ENCODE results near the gene FN3KRP. TPM values are rescaled to one million over a fixed set of nuclear protein-coding genes. Genes with fewer than 3 reads are reported as not detected.

The FN3KRP gene
- total and polyA plus RNA-seq, 4 donors, result 17.3 to 27.6 (median 23.6) TPM

DNA sequence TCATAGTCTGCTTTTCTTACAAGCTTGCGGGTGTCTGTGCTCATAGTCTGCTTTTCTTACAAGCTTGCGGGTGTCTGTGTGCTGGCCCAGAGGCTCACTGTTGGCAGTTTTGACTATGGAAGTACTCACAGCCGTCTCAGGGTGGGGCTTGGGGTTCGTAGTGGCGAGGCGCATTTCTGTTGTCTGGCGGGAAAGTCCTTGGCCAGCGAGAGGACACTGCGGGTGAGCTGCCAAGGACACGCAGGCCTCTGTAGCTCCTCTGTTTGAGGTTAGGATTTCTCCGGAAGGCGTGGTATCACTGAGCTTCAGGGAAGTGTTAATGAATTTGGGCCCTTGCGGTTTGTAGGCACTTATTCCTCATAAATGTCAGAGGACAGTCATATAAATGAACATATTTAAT, 48.9 kb downstream of the FN3KRP start:
- H3K27ac ChIP-seq (ENCODE audit: low read depth in 1 of 2, low read length in 1 of 2), result no peak overlapping the region
- DNase-seq, result no peak
- no peaks in the 10 kb centered on the region for H3K4me1 ChIP-seq (ENCODE audit: control insufficient read depth in 5 of 5, insufficient read depth in 5 of 5, low read length in 5 of 5)
- no peak overlapping the region for H3K9ac ChIP-seq (ENCODE audit: insufficient read depth in 1 of 2, low read length in 2 of 2)
- no peak for ATAC-seq (ENCODE audit: insufficient read depth, low FRiP score)
- WGBS, 2 donors, result 87 to 91% methylated on average over 13 of the region's 13 CpGs
- TF ChIP-seq, protein P1, sequence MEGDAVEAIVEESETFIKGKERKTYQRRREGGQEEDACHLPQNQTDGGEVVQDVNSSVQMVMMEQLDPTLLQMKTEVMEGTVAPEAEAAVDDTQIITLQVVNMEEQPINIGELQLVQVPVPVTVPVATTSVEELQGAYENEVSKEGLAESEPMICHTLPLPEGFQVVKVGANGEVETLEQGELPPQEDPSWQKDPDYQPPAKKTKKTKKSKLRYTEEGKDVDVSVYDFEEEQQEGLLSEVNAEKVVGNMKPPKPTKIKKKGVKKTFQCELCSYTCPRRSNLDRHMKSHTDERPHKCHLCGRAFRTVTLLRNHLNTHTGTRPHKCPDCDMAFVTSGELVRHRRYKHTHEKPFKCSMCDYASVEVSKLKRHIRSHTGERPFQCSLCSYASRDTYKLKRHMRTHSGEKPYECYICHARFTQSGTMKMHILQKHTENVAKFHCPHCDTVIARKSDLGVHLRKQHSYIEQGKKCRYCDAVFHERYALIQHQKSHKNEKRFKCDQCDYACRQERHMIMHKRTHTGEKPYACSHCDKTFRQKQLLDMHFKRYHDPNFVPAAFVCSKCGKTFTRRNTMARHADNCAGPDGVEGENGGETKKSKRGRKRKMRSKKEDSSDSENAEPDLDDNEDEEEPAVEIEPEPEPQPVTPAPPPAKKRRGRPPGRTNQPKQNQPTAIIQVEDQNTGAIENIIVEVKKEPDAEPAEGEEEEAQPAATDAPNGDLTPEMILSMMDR (IDR thresholded peaks at IDR 0.05; ENCODE audit: control extremely low read depth, extremely low read depth), result no peak
- no peaks in the 10 kb centered on the region for H3K9me3 ChIP-seq (ENCODE audit: control insufficient read depth in 4 of 4, insufficient read depth in 3 of 4, low read length in 3 of 4)
- H3K4me3 ChIP-seq, result no peak overlapping the region
- H3K27me3 ChIP-seq (ENCODE audit: control insufficient read depth in 3 of 3, insufficient read depth in 3 of 3, low read length in 2 of 3), result no peaks in the 10 kb centered on the region
- H3K36me3 ChIP-seq (ENCODE audit: control insufficient read depth in 4 of 4, insufficient read depth in 4 of 4, low read length in 4 of 4), result peaks cover 9 to 21% (median 20%) of the 10 kb centered on the region in 4 donors

DNA sequence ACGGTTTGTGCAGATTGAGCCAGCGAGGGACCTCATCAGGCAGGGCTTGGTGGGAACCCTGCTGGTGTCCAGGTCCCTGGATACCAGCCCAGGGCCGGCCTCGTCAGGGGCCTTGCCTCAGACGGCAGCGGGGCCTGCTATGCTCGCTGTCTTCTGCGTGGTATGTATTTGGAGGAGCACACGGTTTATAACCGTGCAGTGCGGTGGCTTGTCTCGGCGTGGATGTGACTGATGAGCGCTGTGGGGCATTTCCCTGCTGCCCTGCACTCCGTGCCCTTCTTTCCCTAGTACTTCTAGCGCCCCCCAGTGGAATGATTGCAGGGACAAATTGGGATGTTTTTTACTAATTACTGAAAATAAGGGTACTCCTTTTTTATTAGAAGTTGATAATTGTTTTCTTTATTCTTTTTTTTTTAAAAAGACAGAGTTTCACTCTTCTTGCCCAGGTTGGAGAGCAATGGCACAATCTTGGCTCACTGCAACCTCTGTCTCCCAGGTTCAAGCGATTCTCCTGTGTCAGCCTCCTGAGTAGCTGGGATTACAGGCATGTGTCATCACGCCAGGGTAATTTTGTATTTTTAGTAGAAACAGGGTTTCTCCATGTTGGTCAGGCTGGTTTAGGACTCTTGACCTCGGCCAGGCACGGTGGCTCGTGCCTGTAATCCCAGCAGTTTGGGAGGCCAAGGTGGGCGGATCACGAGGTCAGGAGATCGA, 50.7 kb downstream of the FN3KRP start:
- peaks cover 9 to 21% (median 19%) of the 10 kb centered on the region in 4 donors for H3K36me3 ChIP-seq (ENCODE audit: control insufficient read depth in 4 of 4, insufficient read depth in 4 of 4, low read length in 4 of 4)
- no peaks in the 10 kb centered on the region for H3K27me3 ChIP-seq (ENCODE audit: control insufficient read depth in 3 of 3, insufficient read depth in 3 of 3, low read length in 2 of 3)
- no peak overlapping the region for H3K9ac ChIP-seq (ENCODE audit: insufficient read depth in 1 of 2, low read length in 2 of 2)
- no peaks in the 10 kb centered on the region for H3K9me3 ChIP-seq (ENCODE audit: control insufficient read depth in 4 of 4, insufficient read depth in 3 of 4, low read length in 3 of 4)
- H3K27ac ChIP-seq (ENCODE audit: low read depth in 1 of 2, low read length in 1 of 2), result no peak overlapping the region
- 79 to 82% methylated on average over 24 of the region's 24 CpGs for WGBS, 2 donors
- TF ChIP-seq, protein P1 (IDR thresholded peaks at IDR 0.05; ENCODE audit: control extremely low read depth, extremely low read depth), result peak; percentile 8
- DNase-seq, result peak in 1 of 3 donors; percentile 37
- ATAC-seq (ENCODE audit: insufficient read depth, low FRiP score), result no peak
- H3K4me1 ChIP-seq (ENCODE audit: control insufficient read depth in 5 of 5, insufficient read depth in 5 of 5, low read length in 5 of 5), result no peaks in the 10 kb centered on the region
- no peak overlapping the region for H3K4me3 ChIP-seq

DNA sequence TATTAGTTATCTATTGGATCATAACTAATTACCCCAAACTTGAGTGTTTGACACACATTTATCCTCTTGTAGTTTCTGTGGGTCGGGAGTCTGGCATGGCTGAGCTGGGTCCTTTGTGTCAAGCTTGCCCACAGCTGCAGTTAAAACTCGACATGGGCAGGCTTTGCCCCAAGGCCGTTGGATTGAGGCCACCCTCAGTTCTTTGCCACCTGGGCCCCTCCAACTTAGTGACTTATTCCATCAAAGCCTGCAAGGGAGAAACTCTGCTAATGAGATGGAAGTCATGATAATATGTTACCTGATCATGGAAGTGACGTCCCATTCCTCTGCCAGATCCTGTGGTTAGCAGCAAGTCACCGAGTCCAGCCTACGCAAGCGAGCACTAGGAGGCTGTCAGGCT, 52.5 kb downstream of the FN3KRP start:
- Histone ChIP-seq H3K27me3 (ENCODE audit: control insufficient read depth in 3 of 3, insufficient read depth in 3 of 3, low read length in 2 of 3) (no peaks in the 10 kb centered on the region), H3K9ac (ENCODE audit: insufficient read depth in 1 of 2, low read length in 2 of 2) (no peak overlapping the region), H3K4me1 (ENCODE audit: control insufficient read depth in 5 of 5, insufficient read depth in 5 of 5, low read length in 5 of 5) (no peaks in the 10 kb centered on the region), H3K36me3 (ENCODE audit: control insufficient read depth in 4 of 4, insufficient read depth in 4 of 4, low read length in 4 of 4) (peaks cover 9 to 26% (median 19%) of the 10 kb centered on the region in 4 donors), H3K9me3 (ENCODE audit: control insufficient read depth in 4 of 4, insufficient read depth in 3 of 4, low read length in 3 of 4) (no peaks in the 10 kb centered on the region), H3K27ac (ENCODE audit: low read depth in 1 of 2, low read length in 1 of 2) (no peak overlapping the region), H3K4me3 (no peak overlapping the region)
- DNase-seq, result no peak
- TF ChIP-seq, protein P1 (IDR thresholded peaks at IDR 0.05; ENCODE audit: control extremely low read depth, extremely low read depth), result no peak
- no peak for ATAC-seq (ENCODE audit: insufficient read depth, low FRiP score)
- WGBS, 2 donors, result 95 to 97% methylated on average over 7 of the region's 7 CpGs

Measured in lung (tissue), 12 donors.